ENCODE measurements around the gene DENND1A.

DENND1A gene

DNA sequence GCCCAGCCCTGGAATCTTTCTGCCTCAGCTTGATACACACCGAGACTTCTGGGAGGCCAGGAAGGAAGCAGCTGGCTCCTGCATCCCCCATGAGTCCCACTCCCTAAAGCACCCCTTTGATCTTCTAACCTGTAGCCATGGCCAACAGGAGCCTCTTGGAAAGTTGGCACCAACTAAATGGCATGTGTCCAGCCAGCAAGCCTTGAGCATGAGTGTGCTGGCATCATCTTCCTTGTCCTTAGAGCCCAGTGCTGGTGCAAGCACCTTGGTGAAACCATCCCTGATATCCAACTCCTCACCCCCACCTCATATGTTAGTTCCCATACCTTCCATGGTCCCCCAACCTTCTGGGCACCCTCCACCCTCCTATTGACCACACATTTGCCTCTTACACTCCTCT lies 443.5 kb downstream of the DENND1A start:
- Histone ChIP-seq H3K9me3 (ENCODE audit: insufficient read depth, low read length) (no peaks in the 10 kb centered on the region), H3K27me3 (ENCODE audit: low read length) (no peaks in the 10 kb centered on the region), H3K4me3 (ENCODE audit: insufficient read depth, low read length, poor library complexity, severe bottlenecking) (no peak overlapping the region), H3K27ac (ENCODE audit: low read depth, low read length) (no peak overlapping the region), H3K4me2 (ENCODE audit: low read depth, low read length, poor library complexity, severe bottlenecking) (no peak overlapping the region), H3F3A (ENCODE audit: insufficient read depth) (no peaks in the 10 kb centered on the region), H3K9ac (ENCODE audit: low read length) (no peak overlapping the region), H3K9me2 (replicated peaks; ENCODE audit: insufficient read depth, low read length) (no peaks in the 10 kb centered on the region), H3K36me3 (ENCODE audit: low read length) (no peaks in the 10 kb centered on the region), H2AFZ (ENCODE audit: low read depth, low read length, severe bottlenecking) (no peak overlapping the region), H3K79me2 (ENCODE audit: insufficient read depth, low read length) (no peaks in the 10 kb centered on the region), H4K20me1 (ENCODE audit: low read depth, low read length) (no peaks in the 10 kb centered on the region)
- TF ChIP-seq EZH2phosphoT487 (conservative IDR thresholded peaks at IDR 0.05; ENCODE audit: low read length), result no peak
- TF ChIP-seq, protein P1, sequence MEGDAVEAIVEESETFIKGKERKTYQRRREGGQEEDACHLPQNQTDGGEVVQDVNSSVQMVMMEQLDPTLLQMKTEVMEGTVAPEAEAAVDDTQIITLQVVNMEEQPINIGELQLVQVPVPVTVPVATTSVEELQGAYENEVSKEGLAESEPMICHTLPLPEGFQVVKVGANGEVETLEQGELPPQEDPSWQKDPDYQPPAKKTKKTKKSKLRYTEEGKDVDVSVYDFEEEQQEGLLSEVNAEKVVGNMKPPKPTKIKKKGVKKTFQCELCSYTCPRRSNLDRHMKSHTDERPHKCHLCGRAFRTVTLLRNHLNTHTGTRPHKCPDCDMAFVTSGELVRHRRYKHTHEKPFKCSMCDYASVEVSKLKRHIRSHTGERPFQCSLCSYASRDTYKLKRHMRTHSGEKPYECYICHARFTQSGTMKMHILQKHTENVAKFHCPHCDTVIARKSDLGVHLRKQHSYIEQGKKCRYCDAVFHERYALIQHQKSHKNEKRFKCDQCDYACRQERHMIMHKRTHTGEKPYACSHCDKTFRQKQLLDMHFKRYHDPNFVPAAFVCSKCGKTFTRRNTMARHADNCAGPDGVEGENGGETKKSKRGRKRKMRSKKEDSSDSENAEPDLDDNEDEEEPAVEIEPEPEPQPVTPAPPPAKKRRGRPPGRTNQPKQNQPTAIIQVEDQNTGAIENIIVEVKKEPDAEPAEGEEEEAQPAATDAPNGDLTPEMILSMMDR (IDR thresholded peaks at IDR 0.05; ENCODE audit: insufficient read depth, low read length, poor library complexity, severe bottlenecking), result no peak

DNA sequence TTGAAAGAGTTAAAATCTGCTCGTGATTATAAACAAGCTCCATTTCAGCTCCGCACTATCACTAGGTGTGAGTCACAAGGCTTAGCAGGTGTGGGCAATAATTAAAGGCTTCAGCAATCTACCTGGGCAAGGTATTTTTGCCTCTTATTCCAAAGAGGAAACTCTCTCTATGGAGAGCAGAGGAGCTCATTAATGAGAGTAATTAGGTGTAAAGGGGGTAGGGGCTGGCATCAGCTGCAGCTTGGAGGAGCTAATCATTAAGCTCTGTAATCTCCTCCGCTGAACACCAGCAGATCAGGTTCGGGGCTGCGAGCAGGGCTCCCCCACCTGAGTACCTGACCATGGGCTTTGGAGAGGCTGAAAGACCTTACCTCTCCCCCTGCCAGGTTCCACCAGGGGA lies 444.7 kb downstream of the DENND1A start:
- H3K9me3 ChIP-seq (ENCODE audit: insufficient read depth, low read length), result no peaks in the 10 kb centered on the region
- H3K36me3 ChIP-seq (ENCODE audit: low read length), result no peaks in the 10 kb centered on the region
- no peak overlapping the region for H3K4me2 ChIP-seq (ENCODE audit: low read depth, low read length, poor library complexity, severe bottlenecking)
- H3K4me3 ChIP-seq (ENCODE audit: insufficient read depth, low read length, poor library complexity, severe bottlenecking), result no peak overlapping the region
- no peak overlapping the region for H2AFZ ChIP-seq (ENCODE audit: low read depth, low read length, severe bottlenecking)
- H3K79me2 ChIP-seq (ENCODE audit: insufficient read depth, low read length), result no peaks in the 10 kb centered on the region
- no peaks in the 10 kb centered on the region for H3K27me3 ChIP-seq (ENCODE audit: low read length)
- no peaks in the 10 kb centered on the region for H3K9me2 ChIP-seq (replicated peaks; ENCODE audit: insufficient read depth, low read length)
- TF ChIP-seq, protein P1 (IDR thresholded peaks at IDR 0.05; ENCODE audit: insufficient read depth, low read length, poor library complexity, severe bottlenecking), result no peak
- no peak for TF ChIP-seq EZH2phosphoT487 (conservative IDR thresholded peaks at IDR 0.05; ENCODE audit: low read length)
- no peaks in the 10 kb centered on the region for H3F3A ChIP-seq (ENCODE audit: insufficient read depth)
- no peak overlapping the region for H3K9ac ChIP-seq (ENCODE audit: low read length)
- no peaks in the 10 kb centered on the region for H4K20me1 ChIP-seq (ENCODE audit: low read depth, low read length)
- H3K27ac ChIP-seq (ENCODE audit: low read depth, low read length), result no peak overlapping the region

DNA sequence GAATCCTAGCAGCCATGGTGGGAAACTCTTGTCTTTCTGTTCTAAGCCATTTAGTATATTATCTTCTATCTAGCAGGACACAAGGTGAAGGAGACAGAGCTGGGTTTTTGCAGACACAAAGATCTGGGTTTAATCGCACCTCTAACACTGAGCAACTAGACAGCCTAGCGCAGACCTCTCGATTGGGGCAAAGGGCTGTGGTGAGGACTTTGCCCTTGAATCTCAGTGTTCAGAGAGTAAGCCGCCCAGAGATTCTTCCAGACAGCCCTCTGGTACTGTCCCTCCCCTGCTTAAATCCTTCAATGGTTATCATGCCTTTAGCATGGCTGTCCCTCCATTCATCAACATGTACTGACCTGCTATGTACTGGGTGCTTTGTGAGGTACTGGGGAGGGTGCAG lies 445.8 kb downstream of the DENND1A start:
- H3K4me3 ChIP-seq (ENCODE audit: insufficient read depth, low read length, poor library complexity, severe bottlenecking), result no peak overlapping the region
- no peak overlapping the region for H3K27ac ChIP-seq (ENCODE audit: low read depth, low read length)
- no peak overlapping the region for H3K4me2 ChIP-seq (ENCODE audit: low read depth, low read length, poor library complexity, severe bottlenecking)

More for the DNA sequence above, 445.8 kb downstream of the DENND1A start:
- H3K36me3 ChIP-seq (ENCODE audit: low read length), result no peaks in the 10 kb centered on the region
- H3K9ac ChIP-seq (ENCODE audit: low read length), result no peak overlapping the region
- TF ChIP-seq, protein P1 (IDR thresholded peaks at IDR 0.05; ENCODE audit: insufficient read depth, low read length, poor library complexity, severe bottlenecking), result no peak
- no peak for TF ChIP-seq EZH2phosphoT487 (conservative IDR thresholded peaks at IDR 0.05; ENCODE audit: low read length)
- H3K9me3 ChIP-seq (ENCODE audit: insufficient read depth, low read length), result no peaks in the 10 kb centered on the region
- no peaks in the 10 kb centered on the region for H3F3A ChIP-seq (ENCODE audit: insufficient read depth)
- H3K9me2 ChIP-seq (replicated peaks; ENCODE audit: insufficient read depth, low read length), result no peaks in the 10 kb centered on the region
- H4K20me1 ChIP-seq (ENCODE audit: low read depth, low read length), result no peaks in the 10 kb centered on the region
- no peaks in the 10 kb centered on the region for H3K27me3 ChIP-seq (ENCODE audit: low read length)
- H2AFZ ChIP-seq (ENCODE audit: low read depth, low read length, severe bottlenecking), result no peak overlapping the region
- no peaks in the 10 kb centered on the region for H3K79me2 ChIP-seq (ENCODE audit: insufficient read depth, low read length)

Data from SU-DHL-6 (cell line).